H1 (cell line): ENCODE data around the gene IRAK3. TPM values are rescaled to one million over a fixed set of nuclear protein-coding genes. Genes with fewer than 3 reads are reported as not detected.

Source experiments
- ASH2L ChIP-seq: fragments of 200-600, 300-600 bp; sonication (generic); IDR thresholded peaks from one replicate; pipeline ENCODE4 v1.7.1; 2017; ENCODE audit warnings: low read length
- CHD1 ChIP-seq: IDR thresholded peaks from 2 replicates; pipeline ENCODE4 v1.6.1; 2012; ENCODE audit warnings: low read depth, low read length, improper control_type of control experiment
- RAD21 ChIP-seq, 2 experiments: IDR thresholded peaks in 1 of 2; conservative IDR thresholded peaks in 1 of 2; 2 replicates each; pipeline ENCODE4 v1.6.1; 2011; ENCODE audit warnings: low read depth in 2 of 2, low read length in 2 of 2, improper control_type of control experiment in 1 of 2, inconsistent platforms in 1 of 2, mild to moderate bottlenecking in 1 of 2, moderate library complexity in 1 of 2
- RNF2 ChIP-seq: fragments of 200-900, 300-1000 bp; sonication (generic); IDR thresholded peaks from 2 replicates; pipeline ENCODE4 v1.7.1; 2016; ENCODE audit warnings: borderline replicate concordance, low read depth, mild to moderate bottlenecking, antibody characterized with exemption, low read length; ENCODE audit not compliant: poor library complexity, severe bottlenecking; ENCODE audit errors: missing control alignments
- RXRA ChIP-seq: IDR thresholded peaks from 2 replicates; pipeline ENCODE4 v1.6.1; 2011; ENCODE audit warnings: low read depth, mild to moderate bottlenecking, low read length, moderate library complexity; ENCODE audit not compliant: insufficient read depth
- SP4 ChIP-seq: IDR thresholded peaks from 2 replicates; pipeline ENCODE4 v1.6.1; 2012; ENCODE audit warnings: low read length, inconsistent platforms
- TEAD4 ChIP-seq: IDR thresholded peaks from 2 replicates; pipeline ENCODE4 v1.6.1; 2012; ENCODE audit warnings: low read depth, low read length, inconsistent platforms, mixed read lengths
- polyA plus RNA-seq, 7 experiments: library from polyadenylated mRNA; depleted of rRNA in 3 of 7; stranded (reverse) in 5 of 7; unstranded in 2 of 7; fragments of >200 nt in 5 of 7; fragments of 200-250 nt in 2 of 7; gene quantifications; 1 replicate in 5 of 7; 2 replicates in 1 of 7; 4 replicates in 1 of 7; pipeline versions ENCODE4 v1.2.1 to v1.2.3, GENCODE V29; 2011 to 2013; ENCODE audit warnings: missing spikeins in 2 of 7, mixed read lengths in 2 of 7
- total RNA-seq: library from RNA; stranded (reverse); fragmentation: NEBNext Ultra II Directional; extraction: Animal tissue kit (Norgen Biotek cat#: 25700); gene quantifications from 2 replicates; pipeline ENCODE4 v1.2.1, GENCODE V29; 2021

Gene IRAK3
- total and polyA plus RNA-seq, 2 of the 8 experiments (the other 6 are each of a cell fraction or from before 2014, with no cell fraction given): 0.51 to 2.2 TPM

DNA sequence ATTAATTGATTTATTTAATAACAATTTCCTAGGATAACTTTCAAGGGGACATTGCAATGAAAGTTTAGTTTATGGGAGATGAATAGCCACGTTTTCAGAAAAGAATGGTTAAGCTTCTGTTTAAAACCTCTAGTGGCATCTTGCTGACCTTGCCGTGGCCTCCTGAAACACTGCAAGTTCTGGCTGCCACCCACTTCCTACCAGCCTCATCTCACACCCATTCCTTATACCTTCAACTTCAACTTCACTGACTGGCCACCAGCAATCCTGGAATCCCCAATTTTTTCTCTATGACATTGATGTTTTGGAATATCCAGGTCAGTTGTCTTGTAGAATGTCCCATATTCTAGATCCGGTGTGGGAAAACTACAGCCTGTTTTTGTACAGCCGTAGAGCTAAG, 108.1 kb downstream of the IRAK3 start (continued):
- TF ChIP-seq RXRA (no peak), RNF2 (no peak), ASH2L (no peak), TEAD4 (no peak), SP4 (no peak), CHD1 (no peak), RAD21 (IDR thresholded peaks at IDR 0.05 in 1 of 2, conservative IDR thresholded peaks at IDR 0.05 in 1 of 2; ENCODE audit: low read depth in 2 of 2, low read length in 2 of 2) (no peak)
- TF ChIP-seq, all 59 proteins: peak for 0
